Natural killer cell treated with Interleukin-12 subunit alpha and Interleukin-12 subunit beta and Interleukin-15 and Interleukin-18, amount 100 ng/mL, for 72 hours (primary cell): Measurements from ENCODE around the gene SPON1. TPM values are rescaled to one million over a fixed set of nuclear protein-coding genes. Genes with fewer than 3 reads are reported as not detected.

Experiments
- ATAC-seq, 2 donors: fragments of 150-1000 bp; cut with Tn5 transposase in 1 of 2; sonication (Bioruptor Pico), chemical (Tn5 transposase) in 1 of 2; 2 replicates each; pipeline ENCODE4 v1.10.0; 2021
- DNase-seq: peaks from one replicate; pipeline ENCODE4 v3.0.0; 2022; ENCODE audit warnings: low spot score
- H3K27ac Mint-ChIP-seq, 2 donors: 1 replicate in 1 of 2; 2 replicates in 1 of 2; pipeline ENCODE4 v1.8.0; 2022; ENCODE audit warnings: mixed read lengths in 2 of 2, mild to moderate bottlenecking in 1 of 2, moderate library complexity in 1 of 2
- H3K27me3 Mint-ChIP-seq, 2 donors: 1 replicate in 1 of 2; 2 replicates in 1 of 2; pipeline ENCODE4 v1.8.0; 2022; ENCODE audit warnings: mixed read lengths in 2 of 2
- H3K36me3 Mint-ChIP-seq: one replicate; pipeline ENCODE4 v1.8.0; 2022; ENCODE audit warnings: mixed read lengths
- H3K4me1 Mint-ChIP-seq, 2 donors: 1 replicate in 1 of 2; 2 replicates in 1 of 2; pipeline ENCODE4 v1.8.0; 2022; ENCODE audit warnings: low read depth in 2 of 2, mixed read lengths in 2 of 2, mild to moderate bottlenecking in 1 of 2
- H3K4me3 Mint-ChIP-seq: one replicate; pipeline ENCODE4 v1.8.0; 2022; ENCODE audit warnings: mixed read lengths
- H3K9me3 Mint-ChIP-seq: 2 replicates; pipeline ENCODE4 v1.8.0; 2022; ENCODE audit warnings: mixed read lengths
- total RNA-seq, 2 donors: library from RNA; stranded (reverse); gene quantifications; one replicate each; pipeline ENCODE4 v1.2.3, GENCODE V29; 2022

The SPON1 gene
- total RNA-seq, 2 donors from 2014 or later: 0.10 TPM; not detected in 1

- ATAC-seq: no peak
Observed at GRCh38 chr11:14212986-14213385, 250.5 kb downstream of the SPON1 start.

GRCh38 chr11:14218728-14219127 is 256.2 kb downstream of the SPON1 start:
- Mint-ChIP-seq H3K4me3 (no peak overlapping the region), H3K27me3 (peaks cover 20 to 22% of the 10 kb centered on the region in 2 donors), H3K36me3 (no peaks in the 10 kb centered on the region), H3K27ac (no peak overlapping the region), H3K4me1 (no peaks in the 10 kb centered on the region), H3K9me3 (no peaks in the 10 kb centered on the region)
- DNase-seq: no peak
- ATAC-seq: no peak

More at GRCh38 chr11:14212986-14213385, 250.5 kb downstream of the SPON1 start:
- Mint-ChIP-seq H3K36me3 (no peaks in the 10 kb centered on the region), H3K4me1 (no peaks in the 10 kb centered on the region), H3K4me3 (no peak overlapping the region), H3K27ac (no peak overlapping the region), H3K9me3 (no peaks in the 10 kb centered on the region), H3K27me3 (peaks cover 15 to 23% of the 10 kb centered on the region in 2 donors)
- no peak for DNase-seq

GRCh38 chr11:14223636-14224288 is 261.2 kb downstream of the SPON1 start:
- ATAC-seq: no peak
- no peaks in the 10 kb centered on the region for H3K4me1 Mint-ChIP-seq
- no peak overlapping the region for H3K4me3 Mint-ChIP-seq
- H3K27me3 Mint-ChIP-seq: peaks cover 6 to 9% of the 10 kb centered on the region in 2 donors
- H3K27ac Mint-ChIP-seq: no peak overlapping the region
- no peak for DNase-seq
- no peaks in the 10 kb centered on the region for H3K9me3 Mint-ChIP-seq
- H3K36me3 Mint-ChIP-seq: no peaks in the 10 kb centered on the region

- Mint-ChIP-seq H3K9me3 (no peaks in the 10 kb centered on the region), H3K27ac (no peak overlapping the region), H3K36me3 (no peaks in the 10 kb centered on the region), H3K4me3 (no peak overlapping the region), H3K27me3 (peaks cover under 1 to 7% of the 10 kb centered on the region in 2 donors), H3K4me1 (no peaks in the 10 kb centered on the region)
- ATAC-seq (peak in 1 of 2 donors; percentile 21), DNase-seq (no peak)
Observed at GRCh38 chr11:14224395-14224794, 261.9 kb downstream of the SPON1 start.

GRCh38 chr11:14225666-14226065 is 263.1 kb downstream of the SPON1 start:
- ATAC-seq (no peak), DNase-seq (no peak)
- Mint-ChIP-seq H3K27me3 (peaks cover 4 to 10% of the 10 kb centered on the region in 2 donors), H3K9me3 (no peaks in the 10 kb centered on the region), H3K27ac (no peak overlapping the region), H3K36me3 (no peaks in the 10 kb centered on the region), H3K4me3 (no peak overlapping the region), H3K4me1 (no peaks in the 10 kb centered on the region)

GRCh38 chr11:14228356-14228755 is 265.8 kb downstream of the SPON1 start:
- Mint-ChIP-seq H3K27me3 (peaks cover 14 to 23% of the 10 kb centered on the region in 2 donors), H3K4me3 (no peak overlapping the region), H3K4me1 (no peaks in the 10 kb centered on the region), H3K27ac (no peak overlapping the region), H3K36me3 (no peaks in the 10 kb centered on the region), H3K9me3 (no peaks in the 10 kb centered on the region)
- DNase-seq (no peak), ATAC-seq (no peak)

- no peak for ATAC-seq
- no peak for DNase-seq
- Mint-ChIP-seq H3K9me3 (no peaks in the 10 kb centered on the region), H3K4me3 (no peak overlapping the region), H3K4me1 (no peaks in the 10 kb centered on the region), H3K36me3 (no peaks in the 10 kb centered on the region), H3K27ac (no peak overlapping the region), H3K27me3 (peaks cover 14 to 23% of the 10 kb centered on the region in 2 donors)
Observed at GRCh38 chr11:14229472-14229871, 266.9 kb downstream of the SPON1 start.

- Mint-ChIP-seq H3K4me1 (no peaks in the 10 kb centered on the region), H3K27ac (no peak overlapping the region), H3K4me3 (no peak overlapping the region), H3K36me3 (no peaks in the 10 kb centered on the region), H3K27me3 (peaks cover 17 to 30% of the 10 kb centered on the region in 2 donors), H3K9me3 (no peaks in the 10 kb centered on the region)
- DNase-seq (no peak), ATAC-seq (no peak)
Observed at GRCh38 chr11:14230407-14230806, 267.9 kb downstream of the SPON1 start.

GRCh38 chr11:14232652-14233051 is 270.1 kb downstream of the SPON1 start:
- DNase-seq (no peak), ATAC-seq (no peak)

GRCh38 chr11:14234446-14234845 is 271.9 kb downstream of the SPON1 start:
- H3K4me3 Mint-ChIP-seq: no peak overlapping the region

More at GRCh38 chr11:14232652-14233051, 270.1 kb downstream of the SPON1 start:
- Mint-ChIP-seq H3K27me3 (peaks cover 28 to 44% of the 10 kb centered on the region in 2 donors), H3K36me3 (no peaks in the 10 kb centered on the region), H3K4me3 (no peak overlapping the region), H3K9me3 (no peaks in the 10 kb centered on the region), H3K27ac (no peak overlapping the region), H3K4me1 (peaks cover 3 to 10% of the 10 kb centered on the region in 2 donors)

GRCh38 chr11:14235701-14236100 is 273.2 kb downstream of the SPON1 start:
- peaks cover 22 to 42% of the 10 kb centered on the region in 2 donors for H3K27me3 Mint-ChIP-seq

More at GRCh38 chr11:14234446-14234845, 271.9 kb downstream of the SPON1 start:
- Mint-ChIP-seq H3K9me3 (no peaks in the 10 kb centered on the region), H3K27ac (no peak overlapping the region), H3K36me3 (no peaks in the 10 kb centered on the region), H3K4me1 (peaks cover 3 to 10% of the 10 kb centered on the region in 2 donors), H3K27me3 (peaks cover 25 to 44% of the 10 kb centered on the region in 2 donors)
- no peak for DNase-seq
- no peak for ATAC-seq

GRCh38 chr11:14237444-14237961 is 275.0 kb downstream of the SPON1 start:
- H3K27me3 Mint-ChIP-seq: peaks cover 18 to 36% of the 10 kb centered on the region in 2 donors
- DNase-seq (no peak), ATAC-seq (peak in 1 of 2 donors; percentile 34)
- peaks cover 3 to 10% of the 10 kb centered on the region in 2 donors for H3K4me1 Mint-ChIP-seq
- H3K4me3 Mint-ChIP-seq: no peak overlapping the region
- no peaks in the 10 kb centered on the region for H3K36me3 Mint-ChIP-seq
- H3K9me3 Mint-ChIP-seq: no peaks in the 10 kb centered on the region
- no peak overlapping the region for H3K27ac Mint-ChIP-seq

More at GRCh38 chr11:14235701-14236100, 273.2 kb downstream of the SPON1 start:
- H3K4me3 Mint-ChIP-seq: no peak overlapping the region
- no peak for ATAC-seq
- no peak overlapping the region for H3K27ac Mint-ChIP-seq
- no peaks in the 10 kb centered on the region for H3K36me3 Mint-ChIP-seq
- H3K9me3 Mint-ChIP-seq: no peaks in the 10 kb centered on the region
- H3K4me1 Mint-ChIP-seq: peaks cover 3 to 10% of the 10 kb centered on the region in 2 donors
- no peak for DNase-seq

- Mint-ChIP-seq H3K4me1 (peaks cover 3 to 10% of the 10 kb centered on the region in 2 donors), H3K27ac (no peak overlapping the region), H3K36me3 (no peaks in the 10 kb centered on the region), H3K27me3 (peaks cover 13 to 23% of the 10 kb centered on the region in 2 donors), H3K4me3 (no peak overlapping the region), H3K9me3 (no peaks in the 10 kb centered on the region)
- no peak for ATAC-seq
- DNase-seq: no peak
Observed at GRCh38 chr11:14240221-14240620, 277.7 kb downstream of the SPON1 start.

- ATAC-seq (no peak), DNase-seq (no peak)
- no peak overlapping the region for H3K4me3 Mint-ChIP-seq
- peaks cover 9 to 16% of the 10 kb centered on the region in 2 donors for H3K27me3 Mint-ChIP-seq
- peaks cover 3 to 10% of the 10 kb centered on the region in 2 donors for H3K4me1 Mint-ChIP-seq
- no peaks in the 10 kb centered on the region for H3K9me3 Mint-ChIP-seq
- H3K36me3 Mint-ChIP-seq: no peaks in the 10 kb centered on the region
- H3K27ac Mint-ChIP-seq: no peak overlapping the region
Observed at GRCh38 chr11:14240951-14241350, 278.4 kb downstream of the SPON1 start.
